Measurements from ENCODE around the gene DNAJB9. TPM values are rescaled to one million over a fixed set of nuclear protein-coding genes. Genes with fewer than 3 reads are reported as not detected.

The DNAJB9 gene
- total RNA-seq, 2 experiments from 2014 or later, result 10.8 to 12.6 TPM

DNA sequence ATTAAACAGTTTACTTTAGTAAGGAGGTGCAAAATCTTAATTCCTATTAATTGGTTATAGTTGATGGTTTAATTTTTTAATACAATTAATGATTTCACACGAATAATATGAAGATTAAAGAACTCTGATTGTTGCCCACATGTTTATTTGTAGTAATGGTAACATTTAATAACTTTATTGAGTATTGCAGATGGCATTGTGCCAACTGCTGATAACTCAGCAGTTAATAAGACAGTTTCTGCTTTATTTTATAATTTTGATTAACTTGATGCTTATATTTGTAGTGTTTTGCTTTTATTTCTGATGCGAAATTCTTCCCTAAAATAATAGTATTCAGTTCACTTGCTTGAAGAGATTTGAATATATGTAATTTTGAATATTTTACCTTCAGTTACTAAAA is 2.8 kb downstream of the DNAJB9 start:
- Mint-ChIP-seq H3K27ac (no peak overlapping the region), H3K36me3 (peaks cover 39% of the 10 kb centered on the region), H3K4me1 (ENCODE audit: low read depth) (peaks cover 53% of the 10 kb centered on the region), H3K4me3 (no peak overlapping the region), H3K9me3 (no peaks in the 10 kb centered on the region), H3K27me3 (no peaks in the 10 kb centered on the region)
- ChIA-PET CTCF (no interaction called here), POLR2A (no interaction called here)
- intact Hi-C loops (cut with micrococcal nuclease), result no loop called here
- no peak for DNase-seq

DNA sequence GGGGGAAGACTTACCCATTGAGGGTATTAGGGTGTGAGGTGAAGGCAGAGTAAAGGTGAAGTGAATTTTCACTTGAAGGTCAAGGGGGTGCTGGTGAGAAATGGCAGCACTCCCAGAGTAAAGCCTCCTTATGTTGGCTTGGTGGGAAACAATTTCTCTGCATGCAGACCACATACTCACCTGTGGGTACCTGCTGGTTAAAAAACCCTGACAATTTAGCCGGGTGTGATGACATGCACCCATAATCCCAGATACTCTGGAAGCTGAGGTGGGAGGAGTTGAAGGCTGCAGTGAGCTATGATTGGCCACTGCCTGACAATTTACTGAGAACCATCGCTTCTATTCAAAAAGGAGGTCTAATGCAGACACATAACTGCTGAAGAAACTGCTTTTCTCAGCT is 5.5 kb downstream of the DNAJB9 start:
- ChIA-PET POLR2A (no interaction called here), CTCF (interaction anchor here (0.6 to 1.3 kb wide), 2 partner anchors 8 to 78 kb away, joined by 3 read pairs; no protein-coding TSS in a partner anchor)
- H3K4me3 Mint-ChIP-seq, result no peak overlapping the region
- no peaks in the 10 kb centered on the region for H3K27me3 Mint-ChIP-seq
- DNase-seq, result no peak
- intact Hi-C loops (cut with micrococcal nuclease), result no loop called here
- peaks cover 47% of the 10 kb centered on the region for H3K4me1 Mint-ChIP-seq (ENCODE audit: low read depth)
- peaks cover 6% of the 10 kb centered on the region for H3K9me3 Mint-ChIP-seq
- H3K27ac Mint-ChIP-seq, result no peak overlapping the region
- H3K36me3 Mint-ChIP-seq, result peaks cover 53% of the 10 kb centered on the region

DNA sequence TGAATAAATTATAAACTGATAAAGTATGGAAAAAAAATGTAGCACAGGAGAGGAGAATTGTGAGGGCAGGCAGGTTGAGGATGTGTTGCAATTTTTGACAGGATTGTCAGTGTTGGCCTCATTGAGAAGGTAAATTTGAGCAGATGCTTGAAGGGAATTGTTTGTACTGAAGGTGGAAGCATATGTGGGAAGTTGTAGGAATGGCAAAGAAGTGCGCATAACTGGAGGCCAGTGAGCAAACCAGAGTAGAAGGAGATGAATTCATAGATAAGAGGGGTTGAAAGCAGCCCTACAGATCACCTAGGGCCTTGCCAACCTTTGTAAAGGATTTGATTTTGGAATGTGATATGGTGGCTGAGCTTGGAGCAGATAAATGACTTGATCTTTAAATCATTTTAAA is 6.4 kb downstream of the DNAJB9 start:
- Mint-ChIP-seq H3K27me3 (no peaks in the 10 kb centered on the region), H3K4me1 (ENCODE audit: low read depth) (peaks cover 45% of the 10 kb centered on the region), H3K27ac (no peak overlapping the region), H3K36me3 (peaks cover 50% of the 10 kb centered on the region), H3K9me3 (peaks cover 6% of the 10 kb centered on the region), H3K4me3 (no peak overlapping the region)
- ChIA-PET CTCF (no interaction called here), POLR2A (no interaction called here)
- no peak for DNase-seq
- intact Hi-C loops (cut with micrococcal nuclease), result no loop called here

DNA sequence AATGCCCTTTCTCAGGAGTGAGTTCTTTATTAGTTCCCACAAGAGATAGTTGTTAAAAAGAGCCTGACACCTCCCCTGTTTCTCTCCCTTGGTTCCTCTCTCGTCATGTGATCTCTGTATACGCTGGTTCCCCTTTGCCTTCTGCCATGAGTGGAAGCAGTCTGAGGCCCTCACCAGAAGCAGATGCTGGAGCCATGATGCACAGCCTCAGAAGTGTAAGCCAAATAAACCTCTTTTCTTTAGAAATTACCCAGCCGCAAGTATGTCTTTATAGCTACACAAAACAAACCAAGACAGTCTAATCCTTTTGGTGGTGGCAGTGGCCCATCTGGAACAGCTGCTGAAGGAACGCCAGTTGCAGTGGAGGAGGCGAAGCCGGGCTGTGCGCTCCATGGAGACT is 9.3 kb downstream of the DNAJB9 start:
- peaks cover 34% of the 10 kb centered on the region for H3K36me3 Mint-ChIP-seq
- H3K4me1 Mint-ChIP-seq (ENCODE audit: low read depth), result peaks cover 21% of the 10 kb centered on the region
- no peak overlapping the region for H3K4me3 Mint-ChIP-seq
- H3K27ac Mint-ChIP-seq, result no peak overlapping the region
- POLR2A ChIA-PET, result no interaction called here
- no peaks in the 10 kb centered on the region for H3K27me3 Mint-ChIP-seq
- no peak for DNase-seq
- peaks cover 6% of the 10 kb centered on the region for H3K9me3 Mint-ChIP-seq
- CTCF ChIA-PET, result no interaction called here
- intact Hi-C loops (cut with micrococcal nuclease), result no loop called here

DNA sequence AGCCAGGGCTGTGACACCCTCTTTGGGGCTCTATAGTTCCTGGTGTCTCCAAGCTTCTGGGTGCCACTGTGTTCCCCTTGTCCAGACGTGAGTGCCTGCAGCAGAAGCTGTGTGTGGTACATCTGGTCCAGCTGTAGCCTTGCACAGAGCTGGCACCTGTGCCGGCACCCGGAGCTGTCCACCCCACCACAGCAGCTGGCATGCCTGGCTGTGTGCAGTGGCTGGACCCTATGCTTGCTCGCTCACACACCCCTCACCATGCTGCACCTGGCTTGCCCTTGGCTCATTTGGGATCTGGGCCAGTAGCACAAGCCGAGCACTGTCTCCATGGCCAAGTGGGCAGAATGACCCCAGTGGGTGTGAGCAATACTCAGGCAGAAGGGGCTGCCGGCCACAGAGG is 10.6 kb downstream of the DNAJB9 start:
- peaks cover 6% of the 10 kb centered on the region for H3K9me3 Mint-ChIP-seq
- CTCF ChIA-PET, result interaction anchor here (0.6 kb wide), 1 partner anchor 31 kb away, joined by 3 read pairs; no protein-coding TSS in a partner anchor
- no peak for DNase-seq
- intact Hi-C loops (cut with micrococcal nuclease), result no loop called here
- no peaks in the 10 kb centered on the region for H3K27me3 Mint-ChIP-seq
- peaks cover 29% of the 10 kb centered on the region for H3K36me3 Mint-ChIP-seq
- no peak overlapping the region for H3K4me3 Mint-ChIP-seq
- POLR2A ChIA-PET, result no interaction called here
- H3K27ac Mint-ChIP-seq, result no peak overlapping the region
- H3K4me1 Mint-ChIP-seq (ENCODE audit: low read depth), result peaks cover 14% of the 10 kb centered on the region

DNA sequence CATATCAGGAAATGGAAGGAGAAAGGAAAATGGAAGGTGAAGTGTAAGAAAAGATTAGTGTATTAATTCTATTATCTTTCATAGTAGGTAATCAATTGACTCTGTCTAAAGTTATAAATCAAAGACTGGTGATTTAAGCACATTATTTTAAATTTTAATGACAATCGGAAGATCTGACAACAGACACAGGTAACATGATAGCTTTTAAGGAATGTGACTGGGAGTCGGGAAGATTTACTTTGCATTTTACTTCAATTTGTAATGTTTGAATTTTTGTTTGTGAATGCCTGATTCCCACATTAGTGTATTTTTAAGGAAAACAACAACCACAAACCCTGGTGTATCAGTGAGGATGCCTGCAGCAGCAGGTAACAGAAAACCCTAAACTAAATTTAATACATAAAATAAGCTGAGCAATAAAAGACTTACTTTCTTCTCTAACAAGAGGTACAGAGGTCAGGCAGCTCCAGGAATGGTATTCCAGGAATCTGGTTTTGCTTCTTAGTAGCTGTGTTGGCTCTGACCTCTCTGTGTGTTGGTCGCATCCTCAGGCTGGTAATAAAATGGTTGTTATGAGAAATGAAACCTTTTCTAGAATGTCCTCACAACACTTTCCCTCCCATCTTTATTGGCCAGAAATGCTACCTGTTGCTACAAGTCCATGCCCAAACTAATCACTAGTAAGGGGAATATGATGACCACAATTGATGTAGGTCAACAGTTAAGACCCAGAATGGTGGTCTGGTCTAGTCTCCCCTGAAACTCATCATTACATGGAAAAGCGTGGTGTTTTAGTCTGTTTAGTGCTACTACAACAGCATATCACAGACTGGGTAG is 12.2 kb downstream of the DNAJB9 start:
- H3K9me3 Mint-ChIP-seq, result peaks cover 6% of the 10 kb centered on the region
- no peak overlapping the region for H3K4me3 Mint-ChIP-seq
- H3K36me3 Mint-ChIP-seq, result peaks cover 21% of the 10 kb centered on the region
- peaks cover under 1% of the 10 kb centered on the region for H3K4me1 Mint-ChIP-seq (ENCODE audit: low read depth)
- H3K27me3 Mint-ChIP-seq, result no peaks in the 10 kb centered on the region
- intact Hi-C loops (cut with micrococcal nuclease), result no loop called here
- POLR2A ChIA-PET, result no interaction called here
- H3K27ac Mint-ChIP-seq, result no peak overlapping the region
- CTCF ChIA-PET, result no interaction called here
- no peak for DNase-seq

DNA sequence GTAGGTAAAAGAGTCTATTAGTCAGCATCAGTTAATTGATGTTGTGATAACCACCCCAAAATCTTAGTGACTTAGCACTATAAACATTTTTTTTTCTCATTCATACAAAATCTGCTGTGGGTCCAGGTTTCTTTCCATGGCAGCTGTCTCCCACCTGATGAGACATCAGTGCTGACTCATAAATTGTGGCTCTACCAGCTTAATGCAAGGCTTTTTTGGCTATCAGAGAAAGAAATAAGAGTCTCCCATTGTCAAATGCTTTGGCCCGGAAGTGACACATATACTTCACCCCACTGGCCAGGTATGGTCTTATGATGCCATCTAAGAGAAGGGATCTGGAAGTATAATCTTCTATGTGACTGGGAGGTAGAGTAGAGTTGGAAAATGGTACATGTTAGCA is 14.5 kb downstream of the DNAJB9 start:
- no peak overlapping the region for H3K4me3 Mint-ChIP-seq
- POLR2A ChIA-PET, result no interaction called here
- H3K36me3 Mint-ChIP-seq, result peaks cover 8% of the 10 kb centered on the region
- intact Hi-C loops (cut with micrococcal nuclease), result no loop called here
- H3K4me1 Mint-ChIP-seq (ENCODE audit: low read depth), result no peaks in the 10 kb centered on the region
- CTCF ChIA-PET, result no interaction called here
- no peak for DNase-seq
- H3K9me3 Mint-ChIP-seq, result peaks cover 2% of the 10 kb centered on the region
- H3K27ac Mint-ChIP-seq, result no peak overlapping the region
- no peaks in the 10 kb centered on the region for H3K27me3 Mint-ChIP-seq

DNA sequence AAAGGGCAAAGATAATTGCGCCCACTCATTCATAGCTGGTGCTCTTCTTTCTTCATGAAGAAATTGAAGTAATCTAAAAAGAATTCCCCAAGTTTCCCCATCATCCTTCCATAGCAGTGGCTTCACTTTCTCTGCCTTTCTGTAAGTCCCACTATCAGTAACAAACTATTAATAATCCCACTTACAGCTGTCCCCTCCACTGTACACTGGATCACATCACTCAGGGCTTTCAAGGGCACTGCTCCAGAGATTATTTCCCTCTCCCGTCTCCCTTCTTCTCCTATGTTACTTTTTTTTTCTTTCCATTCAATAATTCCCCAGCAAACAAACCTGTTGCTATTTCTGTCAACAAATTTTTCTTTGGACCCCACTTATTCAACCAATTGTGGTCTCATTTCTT is 16.2 kb downstream of the DNAJB9 start:
- intact Hi-C loops (cut with micrococcal nuclease), result no loop called here
- POLR2A ChIA-PET, result no interaction called here
- Mint-ChIP-seq H3K9me3 (no peaks in the 10 kb centered on the region), H3K27ac (no peak overlapping the region), H3K36me3 (no peaks in the 10 kb centered on the region), H3K4me3 (no peak overlapping the region), H3K4me1 (ENCODE audit: low read depth) (no peaks in the 10 kb centered on the region), H3K27me3 (no peaks in the 10 kb centered on the region)
- CTCF ChIA-PET, result no interaction called here
- no peak for DNase-seq

DNA sequence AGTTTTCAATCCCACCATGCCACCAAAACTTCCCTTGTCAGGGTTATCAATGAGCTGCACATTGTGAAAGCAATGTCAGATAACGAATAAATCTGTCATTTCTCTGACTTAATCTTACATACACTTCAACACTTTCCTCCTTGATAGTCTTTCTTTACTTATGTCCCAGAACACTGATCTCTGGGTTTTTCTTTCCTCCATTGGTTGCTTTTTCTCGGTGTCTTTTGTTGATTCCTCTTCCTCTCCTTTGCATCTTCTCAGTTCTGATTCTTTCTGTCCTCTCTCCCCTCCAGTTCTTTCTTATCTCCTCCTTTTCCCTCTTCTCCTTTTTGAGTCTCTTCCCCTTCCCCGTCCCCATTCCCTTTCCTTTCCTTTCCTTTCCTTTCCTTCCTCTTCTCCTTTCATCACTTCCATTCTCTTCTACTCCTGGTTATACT is 16.6 kb downstream of the DNAJB9 start:
- no peak for DNase-seq
- Mint-ChIP-seq H3K4me1 (ENCODE audit: low read depth) (no peaks in the 10 kb centered on the region), H3K9me3 (no peaks in the 10 kb centered on the region), H3K27ac (no peak overlapping the region), H3K36me3 (no peaks in the 10 kb centered on the region), H3K4me3 (no peak overlapping the region), H3K27me3 (no peaks in the 10 kb centered on the region)
- ChIA-PET CTCF (no interaction called here), POLR2A (no interaction called here)
- intact Hi-C loops (cut with micrococcal nuclease), result no loop called here

DNA sequence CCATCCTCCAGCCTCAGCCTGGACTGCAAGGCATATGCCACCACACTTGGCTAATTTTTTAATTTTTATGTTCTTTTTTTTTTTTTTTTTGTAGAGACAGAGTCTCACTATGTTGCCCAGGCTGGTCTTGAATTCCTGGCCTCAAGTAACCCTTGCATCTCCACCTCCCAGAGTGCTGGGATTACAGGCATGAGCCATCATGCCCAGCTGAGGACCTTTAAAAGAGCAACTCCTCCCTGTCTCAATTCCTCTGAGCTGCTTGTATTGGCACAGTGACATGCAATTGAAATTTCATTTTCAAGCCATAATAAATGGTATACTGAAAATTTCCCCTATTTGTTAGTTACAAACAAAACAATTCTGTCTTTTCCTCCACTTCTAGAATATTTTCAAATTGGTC is 19.5 kb downstream of the DNAJB9 start:
- H3K4me3 Mint-ChIP-seq, result no peak overlapping the region
- H3K27ac Mint-ChIP-seq, result no peak overlapping the region
- intact Hi-C loops (cut with micrococcal nuclease), result no loop called here
- POLR2A ChIA-PET, result no interaction called here
- H3K9me3 Mint-ChIP-seq, result no peaks in the 10 kb centered on the region
- H3K27me3 Mint-ChIP-seq, result no peaks in the 10 kb centered on the region
- no peak for DNase-seq
- no peaks in the 10 kb centered on the region for H3K36me3 Mint-ChIP-seq
- H3K4me1 Mint-ChIP-seq (ENCODE audit: low read depth), result no peaks in the 10 kb centered on the region
- CTCF ChIA-PET, result no interaction called here

DNA sequence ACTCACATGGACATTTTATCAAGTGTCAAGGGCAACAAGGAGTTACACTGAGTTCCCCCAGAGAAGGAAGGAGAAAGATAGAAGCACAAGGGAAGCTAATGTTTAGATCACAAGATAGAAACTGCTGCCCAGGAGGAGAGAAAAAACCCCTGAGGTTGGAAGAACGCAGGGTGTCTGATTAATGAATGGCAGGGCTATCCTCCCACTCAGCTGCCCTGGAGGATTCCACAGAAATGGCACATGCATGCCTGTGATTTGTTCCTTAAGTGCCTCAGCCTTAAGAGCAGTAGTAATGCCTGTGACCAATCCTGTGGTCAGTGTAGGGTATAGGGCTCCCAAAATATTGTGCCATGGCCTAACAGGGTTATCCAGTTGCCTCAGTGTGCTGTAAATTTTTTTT is 20.2 kb downstream of the DNAJB9 start:
- Mint-ChIP-seq H3K4me1 (ENCODE audit: low read depth) (no peaks in the 10 kb centered on the region), H3K27ac (no peak overlapping the region), H3K36me3 (no peaks in the 10 kb centered on the region), H3K4me3 (no peak overlapping the region), H3K27me3 (no peaks in the 10 kb centered on the region), H3K9me3 (no peaks in the 10 kb centered on the region)
- CTCF ChIA-PET, result no interaction called here
- DNase-seq, result no peak
- POLR2A ChIA-PET, result no interaction called here
- intact Hi-C loops (cut with micrococcal nuclease), result no loop called here

DNA sequence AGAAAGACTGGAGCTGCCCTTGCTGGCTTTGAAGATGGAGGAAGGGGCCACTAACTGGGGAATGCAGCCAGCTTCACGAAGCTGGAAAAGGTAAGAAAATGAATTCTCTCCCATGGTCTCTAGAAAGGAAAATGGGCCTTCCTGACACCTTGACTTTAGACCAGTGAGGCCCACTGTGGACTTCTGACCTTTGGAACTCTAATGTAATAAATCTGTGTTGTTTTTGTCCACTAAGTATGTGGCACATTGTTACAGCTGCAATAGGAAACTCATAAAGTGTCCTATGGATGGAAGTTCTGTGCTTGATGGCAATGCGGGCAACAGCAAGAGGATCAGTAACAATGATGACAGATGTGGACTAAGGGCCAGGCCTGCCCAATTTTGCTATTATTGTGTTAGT is 20.9 kb downstream of the DNAJB9 start:
- Mint-ChIP-seq H3K9me3 (no peaks in the 10 kb centered on the region), H3K36me3 (no peaks in the 10 kb centered on the region), H3K4me3 (no peak overlapping the region), H3K4me1 (ENCODE audit: low read depth) (no peaks in the 10 kb centered on the region), H3K27me3 (no peaks in the 10 kb centered on the region), H3K27ac (no peak overlapping the region)
- ChIA-PET POLR2A (no interaction called here), CTCF (no interaction called here)
- intact Hi-C loops (cut with micrococcal nuclease), result no loop called here
- no peak for DNase-seq

DNA sequence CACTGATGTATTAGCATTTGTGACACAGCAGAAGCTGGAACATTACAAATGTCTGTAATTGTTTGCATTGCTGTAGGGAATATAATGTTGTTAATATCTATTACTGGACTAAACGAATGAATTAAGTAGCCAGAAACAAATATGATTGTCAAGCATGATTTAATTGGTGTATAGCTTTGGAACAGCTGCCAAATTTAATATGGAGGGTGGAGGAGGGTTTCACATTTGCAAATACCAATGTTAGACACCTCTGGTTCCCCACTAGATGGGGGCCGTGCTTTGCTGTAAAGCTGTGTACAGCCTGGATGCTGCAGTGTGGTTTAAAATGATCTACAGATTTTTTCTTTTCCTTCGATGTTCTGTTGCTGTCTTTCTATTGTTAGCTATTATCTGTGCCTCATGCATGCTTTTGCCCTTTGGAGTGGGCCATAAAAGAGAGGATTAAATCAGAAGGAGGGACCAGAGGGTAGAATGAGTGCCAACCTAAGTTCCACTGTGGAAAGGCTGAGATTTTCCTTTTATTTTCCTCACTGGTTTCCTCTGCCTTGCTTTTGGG is 23.1 kb downstream of the DNAJB9 start:
- Mint-ChIP-seq H3K9me3 (no peaks in the 10 kb centered on the region), H3K4me3 (no peak overlapping the region), H3K4me1 (ENCODE audit: low read depth) (no peaks in the 10 kb centered on the region), H3K36me3 (no peaks in the 10 kb centered on the region), H3K27ac (no peak overlapping the region), H3K27me3 (no peaks in the 10 kb centered on the region)
- POLR2A ChIA-PET, result no interaction called here
- intact Hi-C loops (cut with micrococcal nuclease), result no loop called here
- CTCF ChIA-PET, result no interaction called here
- DNase-seq, result no peak
